ENCODE measurements around the gene TRERF1. TPM values are rescaled to one million over a fixed set of nuclear protein-coding genes. Genes with fewer than 3 reads are reported as not detected.

TRERF1 gene
- total RNA-seq, 1 experiment from 2014 or later: 14.5 TPM

DNA sequence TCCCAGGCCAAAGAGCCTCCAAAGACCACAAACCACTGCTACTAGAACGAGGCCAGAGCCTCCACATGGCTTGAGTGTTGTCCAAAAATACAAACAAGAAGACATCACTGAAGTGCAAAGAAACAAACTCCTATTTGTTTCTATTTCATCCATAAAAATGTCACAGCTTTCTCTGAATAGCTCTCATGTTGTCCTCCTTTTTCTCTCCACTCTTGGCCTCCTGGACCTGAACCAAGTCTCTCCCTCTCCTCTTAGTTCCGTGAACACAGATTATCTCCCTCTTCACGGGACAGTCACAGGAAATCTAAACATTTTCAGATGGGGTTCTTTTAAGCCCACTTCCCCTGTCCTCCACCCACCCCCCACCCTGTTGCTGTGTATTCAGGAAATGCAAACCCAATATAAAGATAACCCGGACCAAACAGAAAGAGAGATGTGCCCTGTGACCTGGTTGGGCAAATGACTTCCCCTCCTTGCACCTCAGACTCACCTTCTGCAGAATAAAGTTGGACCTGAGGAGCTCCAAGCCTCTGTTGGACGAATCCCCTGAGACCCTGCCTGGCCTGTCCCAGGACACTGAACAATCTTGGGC lies 158.2 kb downstream of the TRERF1 start:
- peak overlapping the region; percentile 64; the same call in 1 of the 2 replicates for H3K4me2 ChIP-seq
- DNase-seq: no peak
- peaks cover 47% of the 10 kb centered on the region for H3K79me2 ChIP-seq (ENCODE audit: low read depth)
- ChIA-PET POLR2A (ENCODE audit: unreplicated experiment) (interaction anchor here (0.7 kb wide), 1 partner anchor 206 kb away, joined by 4 read pairs; no protein-coding TSS in a partner anchor), CTCF (no interaction called here)
- BruUV-seq (replicated peaks): no TSS peak
- H2AFZ ChIP-seq: no peak overlapping the region
- peak overlapping the region; percentile 84 for H3K27ac ChIP-seq
- peaks cover 48% of the 10 kb centered on the region for H3F3A ChIP-seq (ENCODE audit: insufficient read depth, low read depth)
- no peaks in the 10 kb centered on the region for H3K9me3 ChIP-seq (ENCODE audit: insufficient read depth, low read depth)
- no peaks in the 10 kb centered on the region for H4K20me1 ChIP-seq (ENCODE audit: insufficient read depth)
- no peaks in the 10 kb centered on the region for H3K27me3 ChIP-seq (ENCODE audit: insufficient read depth, low read depth)
- TF ChIP-seq EZH2 (IDR thresholded peaks at IDR 0.05; ENCODE audit: low read depth): no peak
- TF ChIP-seq, protein P1, sequence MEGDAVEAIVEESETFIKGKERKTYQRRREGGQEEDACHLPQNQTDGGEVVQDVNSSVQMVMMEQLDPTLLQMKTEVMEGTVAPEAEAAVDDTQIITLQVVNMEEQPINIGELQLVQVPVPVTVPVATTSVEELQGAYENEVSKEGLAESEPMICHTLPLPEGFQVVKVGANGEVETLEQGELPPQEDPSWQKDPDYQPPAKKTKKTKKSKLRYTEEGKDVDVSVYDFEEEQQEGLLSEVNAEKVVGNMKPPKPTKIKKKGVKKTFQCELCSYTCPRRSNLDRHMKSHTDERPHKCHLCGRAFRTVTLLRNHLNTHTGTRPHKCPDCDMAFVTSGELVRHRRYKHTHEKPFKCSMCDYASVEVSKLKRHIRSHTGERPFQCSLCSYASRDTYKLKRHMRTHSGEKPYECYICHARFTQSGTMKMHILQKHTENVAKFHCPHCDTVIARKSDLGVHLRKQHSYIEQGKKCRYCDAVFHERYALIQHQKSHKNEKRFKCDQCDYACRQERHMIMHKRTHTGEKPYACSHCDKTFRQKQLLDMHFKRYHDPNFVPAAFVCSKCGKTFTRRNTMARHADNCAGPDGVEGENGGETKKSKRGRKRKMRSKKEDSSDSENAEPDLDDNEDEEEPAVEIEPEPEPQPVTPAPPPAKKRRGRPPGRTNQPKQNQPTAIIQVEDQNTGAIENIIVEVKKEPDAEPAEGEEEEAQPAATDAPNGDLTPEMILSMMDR (conservative IDR thresholded peaks at IDR 0.05): no peak
- H3K9me2 ChIP-seq (ENCODE audit: insufficient read depth): no peaks in the 10 kb centered on the region
- H3K4me3 ChIP-seq: no peak overlapping the region
- peaks cover 73% of the 10 kb centered on the region for H3K4me1 ChIP-seq (replicated peaks; ENCODE audit: insufficient read depth)
- 0 out of 2 replicates have a peak, but pooled peaks cover 3% of the 10 kb centered on the region for H3K36me3 ChIP-seq (ENCODE audit: low read depth)
- intact Hi-C loops (cut with micrococcal nuclease; ENCODE audit: unreplicated experiment): loop anchor here (5.0 to 10.0 kb wide), 2 partner anchors 69 to 109 kb away; no protein-coding TSS in a partner anchor

DNA sequence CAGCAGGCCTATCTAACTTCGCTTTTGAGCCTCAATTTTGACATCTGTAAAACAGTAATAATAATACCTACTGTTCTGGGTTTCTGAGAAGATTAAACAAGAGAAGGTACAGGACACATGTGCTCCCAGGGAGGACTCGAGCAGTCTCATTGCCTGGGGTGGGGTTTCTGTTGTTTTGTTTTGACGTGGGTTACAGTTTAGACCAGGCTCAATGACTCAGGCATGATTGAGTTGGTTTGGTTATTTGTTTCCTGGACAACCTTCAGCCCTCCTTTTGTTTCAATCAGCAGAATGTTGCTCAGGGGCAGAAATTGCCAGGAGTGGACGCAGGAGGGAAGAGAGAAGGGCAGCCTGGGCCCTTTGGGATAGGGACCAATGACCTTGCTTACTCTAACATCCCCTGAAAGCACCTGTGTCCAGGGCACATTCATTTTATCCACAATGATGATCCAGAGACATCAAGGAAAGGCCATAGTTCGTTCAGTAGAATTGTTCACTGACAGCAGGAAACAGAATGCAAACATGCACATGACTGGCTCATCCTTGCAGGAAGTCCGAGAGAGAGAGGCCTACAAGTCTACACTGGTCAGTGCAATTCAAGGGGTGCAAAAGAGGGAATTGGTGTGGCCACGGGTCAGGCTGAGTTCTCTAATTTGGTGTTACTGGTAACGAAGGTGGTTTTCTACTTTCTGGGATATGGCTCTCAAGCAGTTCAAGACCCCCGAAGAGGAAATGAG lies 159.6 kb downstream of the TRERF1 start:
- peaks cover 60% of the 10 kb centered on the region for H3K4me1 ChIP-seq (replicated peaks; ENCODE audit: insufficient read depth)
- intact Hi-C loops (cut with micrococcal nuclease; ENCODE audit: unreplicated experiment): loop anchor here (5.0 to 10.0 kb wide), 2 partner anchors 67 to 110 kb away; no protein-coding TSS in a partner anchor
- peak; percentile 62 to 88 for DNase-seq
- peaks cover 37% of the 10 kb centered on the region for H3F3A ChIP-seq (ENCODE audit: insufficient read depth, low read depth)
- H3K4me2 ChIP-seq: peak overlapping the region; percentile 42
- TSS peak; percentile 36 for BruUV-seq (replicated peaks)
- H3K27me3 ChIP-seq (ENCODE audit: insufficient read depth, low read depth): no peaks in the 10 kb centered on the region
- peak overlapping the region; percentile 84 for H3K27ac ChIP-seq
- H4K20me1 ChIP-seq (ENCODE audit: insufficient read depth): no peaks in the 10 kb centered on the region
- TF ChIP-seq, protein P1 (conservative IDR thresholded peaks at IDR 0.05): no peak
- no peak for TF ChIP-seq EZH2 (IDR thresholded peaks at IDR 0.05; ENCODE audit: low read depth)
- H2AFZ ChIP-seq: no peak overlapping the region
- H3K9me3 ChIP-seq (ENCODE audit: insufficient read depth, low read depth): no peaks in the 10 kb centered on the region
- no peak overlapping the region for H3K4me3 ChIP-seq
- POLR2A ChIA-PET (ENCODE audit: unreplicated experiment): no interaction called here
- CTCF ChIA-PET: interaction anchor here (0.7 kb wide), 1 partner anchor 14 kb away, joined by 3 read pairs; no protein-coding TSS in a partner anchor
- H3K36me3 ChIP-seq (ENCODE audit: low read depth): 0 out of 2 replicates have a peak, but pooled peaks cover 3% of the 10 kb centered on the region
- no peaks in the 10 kb centered on the region for H3K9me2 ChIP-seq (ENCODE audit: insufficient read depth)
- H3K79me2 ChIP-seq (ENCODE audit: low read depth): peaks cover 52% of the 10 kb centered on the region

DNA sequence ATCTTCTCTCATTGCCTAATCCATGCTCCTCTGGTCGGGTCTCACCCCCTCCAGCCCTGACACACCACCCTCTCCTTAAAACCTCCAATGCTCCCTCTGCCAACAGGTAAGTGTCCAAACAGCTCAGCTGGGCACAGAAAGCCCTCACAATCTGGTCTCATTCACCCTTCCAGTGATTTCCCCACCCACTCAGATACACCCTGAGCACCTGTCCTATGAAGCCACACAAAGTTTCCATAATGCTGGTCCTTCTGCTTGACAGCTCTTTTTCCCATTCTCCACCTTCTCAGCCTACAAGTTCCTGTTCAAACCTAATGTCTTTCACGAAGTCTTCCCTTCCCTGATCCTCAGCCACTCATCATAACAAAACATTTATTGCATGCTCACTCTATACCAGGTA lies 164.0 kb downstream of the TRERF1 start:
- Histone ChIP-seq H3K4me3 (no peak overlapping the region), H3K9me3 (ENCODE audit: insufficient read depth, low read depth) (no peaks in the 10 kb centered on the region), H3K36me3 (ENCODE audit: low read depth) (0 out of 2 replicates have a peak, but pooled peaks cover 3% of the 10 kb centered on the region), H3K27ac (no peak overlapping the region), H3K9me2 (ENCODE audit: insufficient read depth) (no peaks in the 10 kb centered on the region), H4K20me1 (ENCODE audit: insufficient read depth) (no peaks in the 10 kb centered on the region), H3F3A (ENCODE audit: insufficient read depth, low read depth) (peaks cover 7% of the 10 kb centered on the region; the same call in 1 of the 2 replicates), H2AFZ (no peak overlapping the region), H3K4me1 (replicated peaks; ENCODE audit: insufficient read depth) (peaks cover 17% of the 10 kb centered on the region), H3K27me3 (ENCODE audit: insufficient read depth, low read depth) (no peaks in the 10 kb centered on the region), H3K4me2 (no peak overlapping the region), H3K79me2 (ENCODE audit: low read depth) (peaks cover 25% of the 10 kb centered on the region)
- no peak for TF ChIP-seq EZH2 (IDR thresholded peaks at IDR 0.05; ENCODE audit: low read depth)
- no peak for DNase-seq
- intact Hi-C loops (cut with micrococcal nuclease; ENCODE audit: unreplicated experiment): no loop called here
- BruUV-seq (replicated peaks): no TSS peak
- CTCF ChIA-PET: no interaction called here
- POLR2A ChIA-PET (ENCODE audit: unreplicated experiment): no interaction called here
